Esophagus muscularis mucosa (tissue), 4 donors: ENCODE data around the gene EFCAB11. TPM values are rescaled to one million over a fixed set of nuclear protein-coding genes. Genes with fewer than 3 reads are reported as not detected.

Experiments
- DNase-seq: peaks from one replicate; pipeline ENCODE4 v3.0.0-alpha.2; 2017; ENCODE audit errors: extremely low spot score
- H3K27ac ChIP-seq, 4 donors: fragments of 200-600 bp; sonication (generic); replicated peaks in 1 of 4; 1 replicate in 3 of 4; 2 replicates in 1 of 4; pipeline ENCODE4 v1.5.1; 2016 to 2019; ENCODE audit warnings: mild to moderate bottlenecking in 1 of 4
- H3K27me3 ChIP-seq, 4 donors: fragments of 200-600 bp; sonication (generic); one replicate each; pipeline versions ENCODE4 v1.5.1 to v1.6.0; 2016 to 2019
- H3K36me3 ChIP-seq, 4 donors: fragments of 200-600 bp; sonication (generic); one replicate each; pipeline ENCODE4 v1.5.1; 2016 to 2019
- H3K4me1 ChIP-seq, 4 donors: fragments of 200-600 bp; sonication (generic); one replicate each; pipeline ENCODE4 v1.5.1; 2016 to 2019
- H3K4me3 ChIP-seq, 4 donors: fragments of 200-600 bp; sonication (generic); 1 replicate in 2 of 4; 2 replicates in 2 of 4; pipeline ENCODE4 v1.5.1; 2016 to 2019; ENCODE audit warnings: mild to moderate bottlenecking in 4 of 4, moderate library complexity in 1 of 4
- H3K9me3 ChIP-seq, 4 donors: fragments of 200-600 bp; sonication (generic); 1 replicate in 3 of 4; 2 replicates in 1 of 4; pipeline ENCODE4 v1.5.1; 2016 to 2019
- CTCF ChIP-seq, 3 experiments: fragments of 200-600 bp in 2 of 3; fragments of 450-650 bp in 1 of 3; sonication (generic) in 2 of 3; IDR thresholded peaks; one replicate each; pipeline ENCODE4 v1.5.1; 2017 to 2019; ENCODE audit warnings: antibody characterized with exemption in 3 of 3, mild to moderate bottlenecking in 2 of 3, moderate library complexity in 1 of 3
- EP300 ChIP-seq: sonication (generic); formaldehyde crosslinking; IDR thresholded peaks from one replicate; pipeline ENCODE4 v1.6.1; 2017; ENCODE audit warnings: antibody characterized with exemption
- POLR2A ChIP-seq: fragments of 450-650 bp; IDR thresholded peaks from one replicate; pipeline ENCODE4 v1.6.1; 2017; ENCODE audit warnings: antibody characterized with exemption, moderate library complexity, mild to moderate bottlenecking, low read depth
- POLR2AphosphoS5 ChIP-seq, 2 donors: sonication (generic); formaldehyde crosslinking; IDR thresholded peaks; one replicate each; pipeline ENCODE4 v1.6.1; 2017; ENCODE audit warnings: antibody characterized with exemption in 2 of 2
- WGBS: methylation state at CpG from one replicate; pipeline ENCODE4 v1.1.5; 2018; 5-methylcytosine and 5-hydroxymethylcytosine counted together
- intact Hi-C: fragments of 100-400 bp; cut with DNase I; formaldehyde crosslinking; loops from one replicate; pipeline ENCODE4 v1.15.1; 2023
- total RNA-seq, 4 donors: library from RNA; depleted of rRNA; stranded (reverse); fragments of >200 nt; gene quantifications; one replicate each; pipeline versions ENCODE4 v1.1.0 to v1.2.1, GENCODE V29; 2016

Gene EFCAB11
- total RNA-seq, 4 donors from 2014 or later = 3.1 to 15.0 (median 6.1) TPM

- no peak for DNase-seq
- H3K9me3 ChIP-seq = no peaks in the 10 kb centered on the region
- 41% methylated on average over 11 of the region's 11 CpGs for WGBS
- H3K27me3 ChIP-seq = no peaks in the 10 kb centered on the region
- intact Hi-C loops = loop anchor here (5.0 to 10.0 kb wide), 5 partner anchors 96 to 734 kb away; no protein-coding TSS in a partner anchor
- H3K4me1 ChIP-seq = peaks cover 0 to 44% (median 39%) of the 10 kb centered on the region in 4 donors
- no peaks in the 10 kb centered on the region for H3K36me3 ChIP-seq
- H3K27ac ChIP-seq = peak overlapping the region; percentile 61 to 79 (median 67)
- peak overlapping the region in 2 of 4 donors; percentile 7 to 9 for H3K4me3 ChIP-seq
- peak in 1 of 2 donors; percentile 16 for TF ChIP-seq POLR2AphosphoS5 (IDR thresholded peaks at IDR 0.05)
- TF ChIP-seq CTCF (IDR thresholded peaks at IDR 0.05) = no peak
These were observed 43.3 kb downstream of the EFCAB11 start for GRCh38 chr14:89911010-89911919.

- intact Hi-C loops = loop anchor here (5.0 to 10.0 kb wide), 5 partner anchors 96 to 733 kb away; no protein-coding TSS in a partner anchor
- peak overlapping the region; percentile 61 to 79 (median 67) for H3K27ac ChIP-seq
- H3K4me3 ChIP-seq = no peak overlapping the region
- no peaks in the 10 kb centered on the region for H3K27me3 ChIP-seq
- H3K4me1 ChIP-seq = peaks cover 0 to 44% (median 39%) of the 10 kb centered on the region in 4 donors
- no peak for DNase-seq
- no peaks in the 10 kb centered on the region for H3K9me3 ChIP-seq
- H3K36me3 ChIP-seq = no peaks in the 10 kb centered on the region
- TF ChIP-seq CTCF (IDR thresholded peaks at IDR 0.05) = no peak
- TF ChIP-seq EP300 = no peak
- no peak for TF ChIP-seq POLR2AphosphoS5 (IDR thresholded peaks at IDR 0.05)
- no peak for TF ChIP-seq POLR2A
- 27% methylated on average over 5 of the region's 5 CpGs for WGBS
These were observed 43.9 kb downstream of the EFCAB11 start for GRCh38 chr14:89910691-89911009.

GRCh38 chr14:89909586-89909985 lies 44.9 kb downstream of the EFCAB11 start:
- no peak overlapping the region for H3K27ac ChIP-seq
- H3K9me3 ChIP-seq = no peaks in the 10 kb centered on the region
- no peak for TF ChIP-seq EP300
- no peak for TF ChIP-seq CTCF (IDR thresholded peaks at IDR 0.05)
- TF ChIP-seq POLR2A = no peak
- no peak for TF ChIP-seq POLR2AphosphoS5 (IDR thresholded peaks at IDR 0.05)
- no peak overlapping the region for H3K4me3 ChIP-seq
- no peak for DNase-seq
- no peaks in the 10 kb centered on the region for H3K27me3 ChIP-seq
- WGBS = 99% methylated on average over 9 of the region's 9 CpGs
- H3K36me3 ChIP-seq = no peaks in the 10 kb centered on the region
- intact Hi-C loops = no loop called here
- peaks cover 0 to 38% (median 33%) of the 10 kb centered on the region in 4 donors for H3K4me1 ChIP-seq

GRCh38 chr14:89908712-89909450 lies 45.6 kb downstream of the EFCAB11 start:
- Histone ChIP-seq H3K4me1 (peaks cover 0 to 36% (median 33%) of the 10 kb centered on the region in 4 donors), H3K36me3 (no peaks in the 10 kb centered on the region), H3K4me3 (no peak overlapping the region), H3K27ac (no peak overlapping the region), H3K9me3 (no peaks in the 10 kb centered on the region), H3K27me3 (no peaks in the 10 kb centered on the region)
- WGBS = 90% methylated on average over 9 of the region's 9 CpGs
- no peak for DNase-seq
- TF ChIP-seq EP300 = no peak
- no peak for TF ChIP-seq CTCF (IDR thresholded peaks at IDR 0.05)
- no peak for TF ChIP-seq POLR2A
- TF ChIP-seq POLR2AphosphoS5 (IDR thresholded peaks at IDR 0.05) = no peak
- intact Hi-C loops = no loop called here
